HEK293T (cell line): ENCODE data around the gene HTRA1.

Experiments used
- CTCF ChIA-PET: fragments of 350-600 bp; formaldehyde crosslinking; extraction: SDS; loops from one replicate; lab custom pipeline; 2021; ENCODE audit warnings: antibody characterized with exemption, inconsistent platforms; lab: Yijun Ruan, JAX
- POLR2A ChIA-PET: fragments of 350-600 bp; formaldehyde crosslinking; extraction: SDS; loops from one replicate; lab custom pipeline; 2020; ENCODE audit warnings: antibody characterized with exemption, inconsistent platforms; lab: Yijun Ruan, JAX
- DNase-seq: peaks from one replicate; pipeline ENCODE4 v3.0.0; 2012; ENCODE audit warnings: mixed read lengths; ENCODE audit errors: extremely low spot score
- ARNT ChIP-seq: fragments of 450-650 bp; IDR thresholded peaks from 2 replicates; pipeline ENCODE4 v1.6.1; 2017; ENCODE audit warnings: mild to moderate bottlenecking
- BHLHE40 ChIP-seq: fragments of 450-650 bp; IDR thresholded peaks from 2 replicates; pipeline ENCODE4 v1.6.1; 2016; ENCODE audit warnings: mild to moderate bottlenecking, moderate library complexity, borderline replicate concordance
- CTBP1 ChIP-seq: fragments of 450-650 bp; IDR thresholded peaks from 2 replicates; pipeline ENCODE4 v1.6.1; 2016; ENCODE audit warnings: borderline replicate concordance
- ELF4 ChIP-seq: fragments of 450-650 bp; IDR thresholded peaks from 2 replicates; pipeline ENCODE4 v1.6.1; 2017; ENCODE audit warnings: antibody characterized with exemption
- FOXA1 ChIP-seq: fragments of 450-650 bp; IDR thresholded peaks from 2 replicates; pipeline ENCODE4 v1.6.1; 2016; ENCODE audit warnings: mild to moderate bottlenecking
- FOXK2 ChIP-seq: fragments of 450-650 bp; IDR thresholded peaks from 2 replicates; pipeline ENCODE4 v1.6.1; 2016; ENCODE audit warnings: mild to moderate bottlenecking
- FOXM1 ChIP-seq: fragments of 450-650 bp; IDR thresholded peaks from 2 replicates; pipeline ENCODE4 v1.6.1; 2017; ENCODE audit warnings: mild to moderate bottlenecking, borderline replicate concordance
- HDGF ChIP-seq: fragments of 450-650 bp; IDR thresholded peaks from 2 replicates; pipeline ENCODE4 v1.6.1; 2017; ENCODE audit warnings: antibody characterized with exemption, borderline replicate concordance
- L3MBTL2 ChIP-seq: fragments of 450-650 bp; conservative IDR thresholded peaks from 2 replicates; pipeline ENCODE4 v1.6.1; 2016; ENCODE audit warnings: mild to moderate bottlenecking
- LEF1 ChIP-seq: fragments of 450-650 bp; IDR thresholded peaks from 2 replicates; pipeline ENCODE4 v1.6.1; 2017; ENCODE audit warnings: mild to moderate bottlenecking, borderline replicate concordance
- NFRKB ChIP-seq: fragments of 450-650 bp; IDR thresholded peaks from 2 replicates; pipeline ENCODE4 v1.6.1; 2016; ENCODE audit warnings: mild to moderate bottlenecking, moderate library complexity
- PKNOX1 ChIP-seq: fragments of 450-650 bp; IDR thresholded peaks from 2 replicates; pipeline ENCODE4 v1.6.1; 2016
- SP1 ChIP-seq: fragments of 450-650 bp; IDR thresholded peaks from 2 replicates; pipeline ENCODE4 v1.6.1; 2017
- SUZ12 ChIP-seq: fragments of 450-650 bp; IDR thresholded peaks from 2 replicates; pipeline ENCODE4 v1.6.1; 2016; ENCODE audit warnings: mild to moderate bottlenecking
- TARDBP ChIP-seq: fragments of 450-650 bp; IDR thresholded peaks from 2 replicates; pipeline ENCODE4 v1.6.1; 2016
- ZNF384 ChIP-seq: fragments of 450-650 bp; IDR thresholded peaks from 2 replicates; pipeline ENCODE4 v1.6.1; 2016

HTRA1 gene

GRCh38 chr10:122494173-122494820, 32.9 kb downstream of the HTRA1 start:
- ChIA-PET POLR2A (no interaction called here), CTCF (no interaction called here)
- TF ChIP-seq BHLHE40 (no peak), LEF1 (no peak), SUZ12 (no peak), FOXA1 (no peak), ZNF384 (no peak), FOXM1 (no peak), ELF4 (no peak), PKNOX1 (no peak), L3MBTL2 (no peak), NFRKB (no peak), CTBP1 (no peak), SP1 (no peak), ARNT (no peak)

GRCh38 chr10:122494833-122495232, 33.5 kb downstream of the HTRA1 start:
- TF ChIP-seq L3MBTL2, result no peak
- TF ChIP-seq PKNOX1, result 0 out of 2 replicates have a peak, but pooled peaks have one; percentile 24
- TF ChIP-seq SP1, result no peak
- ChIA-PET CTCF (no interaction called here), POLR2A (no interaction called here)
- DNase-seq, result no peak

More at GRCh38 chr10:122494173-122494820, 32.9 kb downstream of the HTRA1 start:
- no peak for DNase-seq

- 0 out of 2 replicates have a peak, but pooled peaks have one; percentile 13 for TF ChIP-seq L3MBTL2
- TF ChIP-seq ELF4, result no peak
- TF ChIP-seq ZNF384, result peak; percentile 66
- DNase-seq, result no peak
- ChIA-PET POLR2A (no interaction called here), CTCF (no interaction called here)
Measured at GRCh38 chr10:122495406-122496340, 34.3 kb downstream of the HTRA1 start.

- POLR2A ChIA-PET, result no interaction called here
- CTCF ChIA-PET, result no interaction called here
- no peak for DNase-seq
- no peak for TF ChIP-seq FOXK2
Measured at GRCh38 chr10:122497241-122497640, 35.9 kb downstream of the HTRA1 start.

GRCh38 chr10:122498521-122498920, 37.2 kb downstream of the HTRA1 start:
- ChIA-PET POLR2A (no interaction called here), CTCF (no interaction called here)
- TF ChIP-seq BHLHE40 (no peak), ARNT (no peak), SP1 (no peak), TARDBP (no peak), L3MBTL2 (no peak), SUZ12 (no peak), NFRKB (no peak), ELF4 (no peak), ZNF384 (no peak), HDGF (no peak), LEF1 (no peak), CTBP1 (no peak)
- DNase-seq, result no peak

- ChIA-PET POLR2A (no interaction called here), CTCF (no interaction called here)
- no peak for DNase-seq
- TF ChIP-seq ZNF384 (no peak), LEF1 (no peak), FOXA1 (no peak), TARDBP (no peak)
Measured at GRCh38 chr10:122499012-122499411, 37.7 kb downstream of the HTRA1 start.

- POLR2A ChIA-PET, result no interaction called here
- TF ChIP-seq TARDBP (no peak), BHLHE40 (no peak), L3MBTL2 (no peak), ARNT (no peak), NFRKB (no peak), SUZ12 (no peak), FOXM1 (no peak), ELF4 (no peak), PKNOX1 (no peak), LEF1 (no peak), ZNF384 (no peak), CTBP1 (no peak), SP1 (no peak), FOXK2 (no peak), HDGF (no peak), FOXA1 (no peak)
- DNase-seq, result no peak
- CTCF ChIA-PET, result no interaction called here
Measured at GRCh38 chr10:122499491-122499941, 38.2 kb downstream of the HTRA1 start.
